ENCODE measurements around the gene CHI3L2. TPM values are rescaled to one million over a fixed set of nuclear protein-coding genes. Genes with fewer than 3 reads are reported as not detected.

CHI3L2 gene
- total RNA-seq, 1 donor: 6.2 TPM

- no peak overlapping the region for H3K4me3 ChIP-seq (ENCODE audit: low read depth, low read length)
- no peak for DNase-seq (ENCODE audit: low read depth)
- TF ChIP-seq CTCF (IDR thresholded peaks at IDR 0.05; ENCODE audit: insufficient read depth, low read length): no peak
Measured at GRCh38 chr1:111269825-111270406, 42.4 kb downstream of the CHI3L2 start.

DNA sequence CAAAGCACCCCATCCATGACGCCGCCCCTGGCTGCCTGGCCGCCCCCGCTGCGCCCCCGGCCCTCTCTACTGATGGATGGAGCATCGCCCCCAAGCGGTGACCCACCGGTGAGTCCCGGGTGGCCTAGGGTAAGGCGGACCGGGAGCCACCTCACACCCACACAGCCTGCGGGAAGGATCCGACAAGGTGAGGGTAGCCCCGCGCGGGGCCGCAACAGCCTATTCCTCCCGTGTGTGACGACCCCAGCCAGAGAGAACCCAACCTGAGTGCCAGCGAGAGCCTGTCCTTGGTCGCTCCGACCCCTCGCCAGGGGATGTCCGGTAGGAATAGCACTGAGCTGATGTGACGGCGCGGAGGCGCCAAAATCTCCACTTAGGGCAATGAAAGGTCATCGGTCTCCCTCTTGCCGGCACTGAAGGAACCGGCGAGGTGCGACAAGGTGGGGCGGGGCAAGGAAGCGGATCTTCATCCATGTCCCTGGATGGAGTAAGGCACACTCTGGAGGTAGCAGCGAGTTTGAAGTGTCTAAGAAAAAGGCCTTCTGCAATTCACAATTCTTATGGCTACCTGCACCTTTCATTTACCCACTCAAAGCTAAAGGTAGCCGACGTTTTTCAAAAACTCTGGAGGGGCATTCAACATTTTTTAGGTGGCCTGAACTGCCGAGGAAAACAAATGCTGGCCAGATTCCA lies 43.4 kb downstream of the CHI3L2 start:
- no peak for TF ChIP-seq CTCF (IDR thresholded peaks at IDR 0.05; ENCODE audit: insufficient read depth, low read length)
- H3K4me3 ChIP-seq (ENCODE audit: low read depth, low read length): no peak overlapping the region
- no peak for DNase-seq (ENCODE audit: low read depth)

DNA sequence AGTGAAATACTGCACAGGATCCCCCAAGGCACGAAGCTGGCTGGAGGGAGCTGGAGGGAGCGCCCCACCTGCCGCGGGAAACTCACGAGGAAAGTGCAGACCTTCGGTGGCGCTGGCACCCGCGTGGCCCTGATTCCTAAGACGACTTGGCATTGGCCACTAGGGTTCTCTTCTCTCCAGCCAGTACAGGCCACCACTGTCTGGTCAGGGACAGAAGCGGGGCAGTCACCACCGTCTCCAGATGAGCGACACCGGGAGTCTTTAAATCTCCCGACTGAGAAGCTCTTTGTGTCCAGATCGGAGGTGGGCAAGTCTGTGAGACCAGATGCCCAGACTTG lies 43.9 kb downstream of the CHI3L2 start:
- DNase-seq (ENCODE audit: low read depth): no peak
- no peak overlapping the region for H3K4me3 ChIP-seq (ENCODE audit: low read depth, low read length)
- TF ChIP-seq CTCF (IDR thresholded peaks at IDR 0.05; ENCODE audit: insufficient read depth, low read length): no peak

DNA sequence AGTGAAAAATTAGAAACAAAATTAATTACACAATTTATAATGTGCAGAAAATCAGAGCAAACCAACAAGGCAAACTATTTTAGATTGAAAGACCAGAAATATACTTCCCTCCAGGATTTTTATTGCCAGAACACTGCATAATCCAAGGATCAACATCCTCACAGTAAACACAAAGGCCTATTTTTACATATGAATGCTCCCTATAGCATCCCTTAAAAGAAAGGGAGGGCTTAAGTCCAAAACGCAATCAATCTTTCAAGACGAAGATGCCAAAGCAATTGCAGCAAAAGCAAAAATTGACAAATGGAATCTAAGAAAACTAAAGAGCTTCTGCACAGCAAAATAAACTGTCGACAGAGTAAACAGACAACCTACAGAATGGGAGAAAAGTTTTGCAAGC lies 44.6 kb downstream of the CHI3L2 start:
- TF ChIP-seq CTCF (IDR thresholded peaks at IDR 0.05; ENCODE audit: insufficient read depth, low read length): no peak
- no peak for DNase-seq (ENCODE audit: low read depth)
- H3K4me3 ChIP-seq (ENCODE audit: low read depth, low read length): no peak overlapping the region

DNA sequence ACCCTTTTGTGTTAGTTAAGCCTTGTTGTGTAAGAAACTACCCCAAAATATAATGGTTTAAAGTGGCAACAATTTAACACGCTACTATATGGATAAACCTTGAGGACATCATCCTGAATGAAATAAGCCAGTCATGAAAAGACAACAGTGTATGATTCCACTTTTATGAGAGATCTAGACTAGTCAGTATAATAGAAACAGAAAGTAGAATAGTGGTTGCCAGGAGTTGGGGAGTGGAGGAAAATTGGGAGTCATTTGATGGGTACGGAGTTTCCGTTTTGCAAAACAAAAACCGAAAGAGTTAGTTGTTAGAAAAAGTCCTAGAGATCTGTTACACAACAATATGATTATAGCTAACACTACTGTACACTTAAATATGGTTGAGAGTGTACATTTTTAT lies 47.1 kb downstream of the CHI3L2 start:
- no peak for DNase-seq (ENCODE audit: low read depth)
- H3K4me3 ChIP-seq (ENCODE audit: low read depth, low read length): peak overlapping the region; percentile 34
- TF ChIP-seq CTCF (IDR thresholded peaks at IDR 0.05; ENCODE audit: insufficient read depth, low read length): no peak

GRCh38 chr1:111275079-111275478 lies 47.6 kb downstream of the CHI3L2 start:
- peak overlapping the region; percentile 19 for H3K4me3 ChIP-seq (ENCODE audit: low read depth, low read length)
- no peak for TF ChIP-seq CTCF (IDR thresholded peaks at IDR 0.05; ENCODE audit: insufficient read depth, low read length)

More at GRCh38 chr1:111275079-111275478, 47.6 kb downstream of the CHI3L2 start:
- peak; percentile 94 for DNase-seq (ENCODE audit: low read depth)

Measured in fibroblast of the aortic adventitia (primary cell).